Brain microvascular endothelial cell (primary cell): ENCODE measurements around the gene SIVA1.

Source experiments
- DNase-seq: peaks from one replicate; pipeline ENCODE4 v3.0.0-alpha.2; 2020
- H3K27ac ChIP-seq: fragments of 250-450 bp; sonication (Bioruptor Pico); 2 replicates; pipeline ENCODE4 v1.5.1; 2020; ENCODE audit warnings: mild to moderate bottlenecking, moderate library complexity
- H3K27me3 ChIP-seq: fragments of 250-450 bp; sonication (Bioruptor Pico); replicated peaks from 2 replicates; pipeline ENCODE4 v1.5.1; 2020; ENCODE audit warnings: mild to moderate bottlenecking
- H3K36me3 ChIP-seq: fragments of 250-450 bp; sonication (Bioruptor Pico); replicated peaks from 2 replicates; pipeline ENCODE4 v1.5.1; 2020; ENCODE audit warnings: mild to moderate bottlenecking
- H3K4me3 ChIP-seq: 2 replicates; pipeline ENCODE4 v1.5.1; 2011; ENCODE audit warnings: low read depth, mild to moderate bottlenecking, control low read depth, low read length, moderate library complexity
- CTCF ChIP-seq: IDR thresholded peaks from 2 replicates; pipeline ENCODE4 v1.5.1; 2011; ENCODE audit warnings: low read depth, mild to moderate bottlenecking, moderate library complexity, low read length, control low read depth, inconsistent platforms; ENCODE audit errors: missing control alignments
- in situ Hi-C: cut with HindIII; loops from 2 replicates; pipeline ENCODE4 v1.10.0; 2017; ENCODE audit warnings: low sequenced_read_pairs, low pct_ligation_motif_present

The SIVA1 gene

GRCh38 chr14:104794099-104794498, 41.2 kb downstream of the SIVA1 start:
- peak; percentile 55 for DNase-seq
- in situ Hi-C loops = no loop called here
- peaks cover 11% of the 10 kb centered on the region for H3K36me3 ChIP-seq
- no peak overlapping the region for H3K27ac ChIP-seq
- H3K27me3 ChIP-seq = no peaks in the 10 kb centered on the region
- no peak for TF ChIP-seq CTCF
- H3K4me3 ChIP-seq = peak overlapping the region; percentile 74

GRCh38 chr14:104794631-104794992, 41.7 kb downstream of the SIVA1 start:
- Histone ChIP-seq H3K27me3 (no peaks in the 10 kb centered on the region), H3K27ac (peak overlapping the region; percentile 38), H3K4me3 (peak overlapping the region; percentile 74), H3K36me3 (peaks cover 11% of the 10 kb centered on the region)
- in situ Hi-C loops = no loop called here
- TF ChIP-seq CTCF = peak; percentile 32
- no peak for DNase-seq

GRCh38 chr14:104794993-104795780, 42.2 kb downstream of the SIVA1 start, which contains the start of gene AKT1:
Gene AKT1 (minus strand): TSS chr14:104795748. CDS start chr14:104792643, 3,105 bp downstream.
- DNase-seq = no peak
- in situ Hi-C loops = no loop called here
- Histone ChIP-seq H3K4me3 (peak within 1 kb of the TSS; percentile 74), H3K27ac (peak within 1 kb of the TSS; percentile 38), H3K36me3 (peaks cover 7% of the 10 kb centered on the region), H3K27me3 (no peaks in the 10 kb centered on the region)
- TF ChIP-seq CTCF = no peak

GRCh38 chr14:104795781-104796686, 43.1 kb downstream of the SIVA1 start:
- in situ Hi-C loops = no loop called here
- DNase-seq = no peak
- Histone ChIP-seq H3K27me3 (no peaks in the 10 kb centered on the region), H3K27ac (no peak overlapping the region), H3K36me3 (peaks cover 3% of the 10 kb centered on the region), H3K4me3 (peak overlapping the region; percentile 54)
- TF ChIP-seq CTCF = no peak

GRCh38 chr14:104796687-104797081, 43.7 kb downstream of the SIVA1 start:
- Histone ChIP-seq H3K4me3 (no peak overlapping the region), H3K27me3 (no peaks in the 10 kb centered on the region), H3K27ac (no peak overlapping the region), H3K36me3 (no peaks in the 10 kb centered on the region)
- in situ Hi-C loops = no loop called here
- TF ChIP-seq CTCF = no peak
- DNase-seq = no peak
